ENCODE results near the gene ZNF564.
"Not testable (repeated sequence)": the region's sequence is repeated elsewhere in the genome, so short reads cannot be mapped to it uniquely, and the experiment has no call there.

The ZNF564 gene

GRCh38 chr19:12551060-12551832 lies at the start of gene ZNF564:
Gene ZNF564, minus strand, starts transcription at chr19:12551482. Its CDS starts 150 bp downstream, at chr19:12551332.
- peak within 1 kb of the TSS; percentile 90 for H3K27ac Mint-ChIP-seq

GRCh38 chr19:12597594-12597993 lies 46.3 kb upstream of the ZNF564 start:
- Mint-ChIP-seq H3K9me3 (no peaks in the 10 kb centered on the region), H3K4me3 (no peak overlapping the region), H3K27ac (no peak overlapping the region), H3K27me3 (no peaks in the 10 kb centered on the region), H3K36me3 (peaks cover 11% of the 10 kb centered on the region), H3K4me1 (peaks cover 2% of the 10 kb centered on the region)
- DNase-seq (ENCODE audit: low spot score in 2 of 2) = no peak
- no peak for ATAC-seq (ENCODE audit: low read depth)

More at GRCh38 chr19:12551060-12551832, at the start of gene ZNF564:
- Mint-ChIP-seq H3K4me3 (peak within 1 kb of the TSS; percentile 96), H3K4me1 (peaks cover 27% of the 10 kb centered on the region), H3K27me3 (peaks cover 2% of the 10 kb centered on the region), H3K9me3 (no peaks in the 10 kb centered on the region), H3K36me3 (peaks cover 7% of the 10 kb centered on the region)
- ATAC-seq (ENCODE audit: low read depth) = peak; percentile 96
- DNase-seq (ENCODE audit: low spot score in 2 of 2) = peak; percentile 79 to 89

DNA sequence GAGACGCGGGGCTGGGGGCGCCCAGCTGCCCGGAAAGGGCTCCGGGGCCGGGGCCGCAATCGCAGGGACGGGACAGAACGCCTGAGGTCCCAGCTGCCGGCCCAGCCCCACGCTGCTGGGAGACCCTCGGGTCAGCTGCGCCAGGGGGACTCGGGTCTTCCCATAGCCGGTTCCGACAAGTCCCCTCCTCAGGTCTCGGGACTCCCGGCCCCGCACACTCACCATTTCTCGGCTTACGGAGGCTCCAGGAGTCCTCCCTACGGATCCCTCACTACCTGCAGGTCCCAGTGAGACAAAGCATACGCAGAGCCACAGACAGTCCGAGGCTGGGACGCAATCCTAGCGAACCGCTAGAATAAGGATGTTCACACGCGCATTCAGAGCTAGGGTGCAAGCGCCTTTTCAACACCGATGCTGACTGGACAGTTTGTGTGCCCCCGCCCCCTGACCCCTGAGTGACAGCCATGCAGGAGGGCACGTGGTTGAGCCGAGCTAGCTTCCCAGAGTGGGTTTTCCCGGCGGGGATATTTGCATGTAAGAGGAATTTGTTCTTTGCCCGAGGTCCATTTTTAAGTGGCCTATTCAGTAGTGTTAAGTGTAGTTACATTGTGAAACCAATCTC lies 45.8 kb upstream of the ZNF564 start:
- DNase-seq (ENCODE audit: low spot score in 2 of 2) (no peak), ATAC-seq (ENCODE audit: low read depth) (no peak)
- Mint-ChIP-seq H3K27ac (no peak overlapping the region), H3K36me3 (peaks cover 12% of the 10 kb centered on the region), H3K9me3 (no peaks in the 10 kb centered on the region), H3K4me3 (no peak overlapping the region), H3K4me1 (peaks cover 5% of the 10 kb centered on the region), H3K27me3 (no peaks in the 10 kb centered on the region)

DNA sequence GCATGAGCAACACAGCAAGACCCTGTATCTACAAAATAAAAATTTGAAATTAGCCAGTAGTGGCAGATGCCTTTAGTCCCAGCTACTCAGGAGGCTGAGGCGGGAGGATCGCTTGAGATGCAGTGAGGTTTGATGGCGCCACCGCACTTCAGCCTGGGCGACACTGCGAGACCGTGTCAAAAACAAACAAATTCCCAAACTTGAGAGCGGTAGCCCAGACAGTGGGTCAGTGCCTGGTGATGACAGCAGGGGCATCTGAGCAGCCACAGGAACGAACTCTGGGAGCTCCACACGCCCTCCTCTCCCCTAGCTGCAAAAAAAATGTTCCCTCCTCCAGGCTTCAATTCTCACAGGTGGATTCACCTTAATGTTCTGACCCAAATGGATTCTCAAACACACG lies 45.2 kb upstream of the ZNF564 start:
- H3K36me3 Mint-ChIP-seq = peaks cover 11% of the 10 kb centered on the region
- H3K27me3 Mint-ChIP-seq = no peaks in the 10 kb centered on the region
- DNase-seq (ENCODE audit: low spot score in 2 of 2) (no peak), ATAC-seq (ENCODE audit: low read depth) (no peak)
- H3K4me3 Mint-ChIP-seq = no peak overlapping the region
- no peaks in the 10 kb centered on the region for H3K9me3 Mint-ChIP-seq
- H3K27ac Mint-ChIP-seq = no peak overlapping the region
- peaks cover 5% of the 10 kb centered on the region for H3K4me1 Mint-ChIP-seq

- H3K27ac Mint-ChIP-seq = no peak overlapping the region
- H3K4me3 Mint-ChIP-seq = no peak overlapping the region
- peaks cover 6% of the 10 kb centered on the region for H3K9me3 Mint-ChIP-seq
- DNase-seq (ENCODE audit: low spot score in 2 of 2) = no peak
- no peaks in the 10 kb centered on the region for H3K27me3 Mint-ChIP-seq
- ATAC-seq (ENCODE audit: low read depth) = no peak
- H3K36me3 Mint-ChIP-seq = peaks cover 34% of the 10 kb centered on the region
- H3K4me1 Mint-ChIP-seq = no peaks in the 10 kb centered on the region
These were observed 29.8 kb upstream of the ZNF564 start for GRCh38 chr19:12581100-12581499.

DNA sequence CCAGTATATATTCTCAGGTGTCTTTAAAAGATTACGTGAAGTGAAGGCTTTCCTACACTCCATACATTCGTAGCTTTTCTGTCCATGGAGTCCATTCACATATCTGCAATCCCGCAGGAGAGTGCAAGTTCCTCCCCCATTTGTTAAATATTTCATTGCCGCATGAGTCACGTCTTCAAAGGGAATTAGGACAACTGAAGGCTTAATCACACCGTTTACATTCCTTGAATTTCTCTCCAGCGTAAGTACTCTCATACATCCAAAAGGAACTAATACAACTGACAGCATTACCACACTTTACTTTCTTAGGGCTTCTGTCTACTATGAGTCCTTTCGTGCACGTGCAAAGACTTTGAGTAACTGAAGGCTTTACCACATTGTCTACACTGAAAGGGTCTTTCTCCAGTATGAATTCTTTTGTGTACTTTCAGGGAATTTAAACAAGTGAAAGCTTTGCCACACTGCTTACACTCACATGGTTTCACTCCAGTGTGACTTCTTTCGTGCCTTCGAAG lies 29.0 kb upstream of the ZNF564 start:
- Mint-ChIP-seq H3K9me3 (peaks cover 6% of the 10 kb centered on the region), H3K27ac (no peak overlapping the region)
- DNase-seq (ENCODE audit: low spot score in 2 of 2) = no peak

GRCh38 chr19:12578641-12579040 lies 27.4 kb upstream of the ZNF564 start:
- Mint-ChIP-seq H3K4me3 (no peak overlapping the region), H3K36me3 (peaks cover 34% of the 10 kb centered on the region), H3K27ac (no peak overlapping the region), H3K9me3 (peaks cover 6% of the 10 kb centered on the region), H3K4me1 (peaks cover 11% of the 10 kb centered on the region), H3K27me3 (no peaks in the 10 kb centered on the region)
- ATAC-seq (ENCODE audit: low read depth) = no peak
- no peak for DNase-seq (ENCODE audit: low spot score in 2 of 2)

More for the DNA sequence above, 29.0 kb upstream of the ZNF564 start:
- ATAC-seq (ENCODE audit: low read depth) = no peak
- H3K36me3 Mint-ChIP-seq = peaks cover 34% of the 10 kb centered on the region
- H3K4me3 Mint-ChIP-seq = no peak overlapping the region
- H3K27me3 Mint-ChIP-seq = no peaks in the 10 kb centered on the region
- no peaks in the 10 kb centered on the region for H3K4me1 Mint-ChIP-seq

DNA sequence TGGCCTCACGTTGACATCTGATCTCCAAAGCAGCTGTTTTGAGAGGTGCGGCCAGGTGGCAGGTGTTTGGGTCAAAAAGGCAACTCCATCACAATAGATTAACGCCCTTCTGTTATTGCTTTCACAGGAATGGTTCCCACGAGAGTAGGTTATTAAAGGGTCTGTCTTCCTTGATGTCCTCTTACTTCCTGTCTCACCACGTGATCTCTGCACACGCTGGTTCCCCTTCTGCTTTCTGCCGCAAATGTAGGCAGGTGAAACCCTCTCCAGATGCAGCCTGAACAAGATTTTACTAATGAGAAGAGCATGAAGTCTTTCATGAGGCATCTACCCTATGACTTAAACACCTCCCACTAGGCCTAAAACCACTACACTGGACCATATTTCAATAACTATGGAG lies 22.8 kb upstream of the ZNF564 start:
- ATAC-seq (ENCODE audit: low read depth) (peak; percentile 100), DNase-seq (ENCODE audit: low spot score in 2 of 2) (peak; percentile 34 to 61)
- H3K27me3 Mint-ChIP-seq = no peaks in the 10 kb centered on the region
- H3K27ac Mint-ChIP-seq = peak overlapping the region; percentile 88
- H3K9me3 Mint-ChIP-seq = peaks cover 2% of the 10 kb centered on the region
- H3K4me3 Mint-ChIP-seq = peak overlapping the region; percentile 50
- peaks cover 19% of the 10 kb centered on the region for H3K4me1 Mint-ChIP-seq
- peaks cover 7% of the 10 kb centered on the region for H3K36me3 Mint-ChIP-seq

GRCh38 chr19:12567951-12568350 lies 16.7 kb upstream of the ZNF564 start:
- Mint-ChIP-seq H3K27me3 (no peaks in the 10 kb centered on the region), H3K9me3 (no peaks in the 10 kb centered on the region), H3K36me3 (no peaks in the 10 kb centered on the region), H3K27ac (no peak overlapping the region), H3K4me3 (no peak overlapping the region), H3K4me1 (peaks cover 13% of the 10 kb centered on the region)
- ATAC-seq (ENCODE audit: low read depth) (no peak), DNase-seq (ENCODE audit: low spot score in 2 of 2) (no peak)

DNA sequence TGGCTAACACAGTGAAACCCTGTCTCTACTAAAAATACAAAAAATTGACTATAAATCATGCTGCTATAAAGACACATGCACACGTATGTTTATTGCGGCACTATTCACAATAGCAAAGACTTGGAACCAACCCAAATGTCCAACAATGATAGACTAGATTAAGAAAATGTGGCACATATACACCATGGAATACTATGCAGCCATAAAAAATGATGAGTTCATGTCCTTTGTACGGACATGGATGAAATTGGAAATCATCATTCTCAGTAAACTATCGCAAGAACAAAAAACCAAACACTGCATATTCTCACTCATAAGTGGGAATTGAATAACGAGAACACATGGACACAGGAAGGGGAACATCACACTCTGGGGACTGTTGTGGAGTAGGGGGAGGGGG lies 15.1 kb upstream of the ZNF564 start:
- not testable (repeated sequence) for H3K4me3 Mint-ChIP-seq; H3K27me3 Mint-ChIP-seq; H3K4me1 Mint-ChIP-seq; H3K36me3 Mint-ChIP-seq; DNase-seq (ENCODE audit: low spot score in 2 of 2); ATAC-seq (ENCODE audit: low read depth); H3K9me3 Mint-ChIP-seq; H3K27ac Mint-ChIP-seq

- peak; percentile 94 to 98 for DNase-seq (ENCODE audit: low spot score in 2 of 2)
- no peak overlapping the region for H3K4me3 Mint-ChIP-seq
- H3K4me1 Mint-ChIP-seq = peaks cover 5% of the 10 kb centered on the region
- ATAC-seq (ENCODE audit: low read depth) = peak; percentile 92
- no peak overlapping the region for H3K27ac Mint-ChIP-seq
- no peaks in the 10 kb centered on the region for H3K36me3 Mint-ChIP-seq
- H3K27me3 Mint-ChIP-seq = no peaks in the 10 kb centered on the region
- H3K9me3 Mint-ChIP-seq = no peaks in the 10 kb centered on the region
These were observed 12.9 kb upstream of the ZNF564 start for GRCh38 chr19:12564016-12564664.

GRCh38 chr19:12555456-12555930 lies 4.2 kb upstream of the ZNF564 start:
- ATAC-seq (ENCODE audit: low read depth) = no peak
- Mint-ChIP-seq H3K27ac (no peak overlapping the region), H3K4me1 (peaks cover 6% of the 10 kb centered on the region), H3K4me3 (no peak overlapping the region), H3K27me3 (peaks cover 2% of the 10 kb centered on the region), H3K36me3 (no peaks in the 10 kb centered on the region), H3K9me3 (no peaks in the 10 kb centered on the region)
- DNase-seq (ENCODE audit: low spot score in 2 of 2) = no peak

DNA sequence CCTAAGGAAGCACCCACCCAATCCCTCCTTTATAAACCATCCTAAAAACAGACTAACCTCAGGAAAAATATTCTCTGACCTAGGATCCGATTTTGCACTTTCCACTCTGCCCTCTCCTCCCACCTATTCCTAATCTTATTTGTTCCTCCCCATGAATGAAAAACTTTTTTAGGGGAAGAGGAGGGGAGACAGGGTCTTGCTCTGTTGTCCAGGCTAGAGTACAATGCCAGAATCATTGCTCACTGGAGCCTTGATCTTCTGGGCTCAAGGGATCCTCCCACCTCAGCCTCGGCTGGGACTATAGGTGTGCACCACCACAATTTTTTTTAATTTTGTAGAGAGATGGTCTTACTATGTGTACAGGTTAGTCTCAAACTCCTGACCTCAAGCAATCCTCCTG lies 4.4 kb downstream of the ZNF564 start:
- Mint-ChIP-seq H3K27ac (peak overlapping the region; percentile 61), H3K4me3 (no peak overlapping the region), H3K27me3 (no peaks in the 10 kb centered on the region), H3K4me1 (peaks cover 48% of the 10 kb centered on the region), H3K36me3 (peaks cover 30% of the 10 kb centered on the region), H3K9me3 (peaks cover 2% of the 10 kb centered on the region)
- DNase-seq (ENCODE audit: low spot score in 2 of 2) (no peak), ATAC-seq (ENCODE audit: low read depth) (no peak)

GRCh38 chr19:12546068-12546467 lies 5.2 kb downstream of the ZNF564 start:
- H3K36me3 Mint-ChIP-seq = peaks cover 30% of the 10 kb centered on the region
- ATAC-seq (ENCODE audit: low read depth) (no peak), DNase-seq (ENCODE audit: low spot score in 2 of 2) (no peak)
- H3K4me3 Mint-ChIP-seq = no peak overlapping the region
- peaks cover 45% of the 10 kb centered on the region for H3K4me1 Mint-ChIP-seq
- H3K27ac Mint-ChIP-seq = peak overlapping the region; percentile 68
- H3K9me3 Mint-ChIP-seq = peaks cover 2% of the 10 kb centered on the region
- H3K27me3 Mint-ChIP-seq = no peaks in the 10 kb centered on the region

Measured in memory B cell (primary cell).